GM19351 (cell line): ENCODE data around the gene SMCHD1.
A peak's percentile ranks its signal among the peaks of the same experiment; 100 is the strongest.
"Not testable (repeated sequence)": the region's sequence is repeated elsewhere in the genome, so short reads cannot be mapped to it uniquely, and the experiment has no call there.

ENCODE experiments used
- ATAC-seq: cut with Tn5 transposase; IDR thresholded peaks from one replicate; pipeline ENCODE4 v1.9.1; 2021; ENCODE audit warnings: mild to moderate bottlenecking, moderate library complexity; ENCODE audit not compliant: unreplicated experiment

SMCHD1 gene

GRCh38 chr18:2656981-2657512, 1.5 kb downstream of the SMCHD1 start:
- no peak for ATAC-seq

- no peak for ATAC-seq
Measured at GRCh38 chr18:2657788-2658458, 2.4 kb downstream of the SMCHD1 start.

- ATAC-seq = not testable (repeated sequence)
Measured at GRCh38 chr18:2660849-2661248, 5.3 kb downstream of the SMCHD1 start.

DNA sequence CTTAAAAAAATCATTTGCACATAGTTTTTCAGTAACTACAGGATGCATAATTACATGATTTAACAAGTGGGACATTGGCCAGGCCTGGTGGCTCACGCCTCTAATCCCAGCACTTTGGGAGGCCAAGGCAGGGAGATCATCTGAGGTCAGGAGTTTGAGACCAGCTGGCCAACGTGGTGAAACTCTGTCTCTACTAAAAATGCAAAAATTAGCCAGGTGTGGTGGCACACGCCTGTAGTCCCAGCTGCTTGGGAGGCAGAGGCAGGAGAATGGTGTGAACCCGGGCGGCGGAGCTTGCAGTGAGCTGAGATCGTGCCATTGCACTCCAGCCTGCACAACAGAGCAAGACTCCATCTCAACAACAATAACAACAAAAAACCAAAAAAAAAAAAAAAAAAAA, 6.8 kb downstream of the SMCHD1 start:
- ATAC-seq = not testable (repeated sequence)

DNA sequence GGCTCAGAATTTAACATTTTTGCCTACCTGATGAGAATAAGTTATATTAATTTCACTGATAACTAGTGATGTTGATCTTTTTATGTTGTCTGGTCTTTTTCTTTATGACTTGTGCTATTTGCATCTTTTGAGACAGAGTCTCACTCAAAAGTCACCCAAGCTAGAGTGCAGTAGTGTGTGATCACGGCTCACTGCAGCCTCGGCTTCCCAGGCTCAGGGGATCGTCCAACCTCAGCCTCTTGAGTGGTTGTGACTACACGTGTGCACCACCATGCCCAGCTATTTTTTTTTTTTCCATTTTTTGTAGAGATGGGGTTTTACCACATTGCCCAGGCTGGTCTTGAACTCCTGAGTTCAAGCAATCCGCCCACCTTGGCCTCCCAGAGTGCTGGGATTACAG, 7.5 kb downstream of the SMCHD1 start:
- no peak for ATAC-seq

- no peak for ATAC-seq
Measured at GRCh38 chr18:2672410-2672809, 16.9 kb downstream of the SMCHD1 start.

GRCh38 chr18:2672872-2673271, 17.3 kb downstream of the SMCHD1 start:
- ATAC-seq = no peak

GRCh38 chr18:2678933-2679332, 23.4 kb downstream of the SMCHD1 start:
- ATAC-seq = not testable (repeated sequence)

- ATAC-seq = no peak
Measured at GRCh38 chr18:2680216-2680792, 24.8 kb downstream of the SMCHD1 start.

DNA sequence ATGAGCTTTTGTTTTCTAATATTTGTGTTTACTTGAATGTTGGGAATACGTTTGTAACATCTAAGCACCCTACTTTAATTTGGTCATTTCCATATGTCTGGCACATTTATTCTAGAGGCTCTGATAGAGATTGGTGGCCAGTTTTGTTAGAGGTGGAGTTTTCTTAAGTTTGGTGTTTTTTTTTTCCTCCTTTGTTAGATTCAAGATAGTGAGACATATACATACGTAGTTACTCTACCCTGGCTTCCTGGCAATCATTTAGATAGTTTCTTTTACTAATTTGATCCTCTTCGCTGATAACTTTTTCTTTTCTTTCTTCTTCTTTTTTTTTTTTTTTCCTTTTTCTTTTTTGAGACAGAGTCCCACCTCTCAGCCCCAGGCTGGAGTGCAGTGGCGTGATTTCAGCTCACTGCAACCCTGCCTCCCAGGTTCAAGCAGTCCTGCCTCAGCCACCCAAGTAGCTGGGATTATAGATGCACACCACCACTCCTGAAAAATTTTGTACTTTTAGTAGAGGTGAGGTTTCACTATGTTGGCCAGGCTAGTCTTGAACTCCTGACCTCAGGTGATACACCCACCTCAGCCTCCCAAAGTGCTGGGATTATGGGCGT, 26.6 kb downstream of the SMCHD1 start:
- ATAC-seq = no peak

GRCh38 chr18:2683055-2683454, 27.5 kb downstream of the SMCHD1 start:
- ATAC-seq = no peak

GRCh38 chr18:2686349-2686968, 30.9 kb downstream of the SMCHD1 start:
- ATAC-seq = no peak

GRCh38 chr18:2687390-2688001, 32.0 kb downstream of the SMCHD1 start:
- ATAC-seq = peak; percentile 81

DNA sequence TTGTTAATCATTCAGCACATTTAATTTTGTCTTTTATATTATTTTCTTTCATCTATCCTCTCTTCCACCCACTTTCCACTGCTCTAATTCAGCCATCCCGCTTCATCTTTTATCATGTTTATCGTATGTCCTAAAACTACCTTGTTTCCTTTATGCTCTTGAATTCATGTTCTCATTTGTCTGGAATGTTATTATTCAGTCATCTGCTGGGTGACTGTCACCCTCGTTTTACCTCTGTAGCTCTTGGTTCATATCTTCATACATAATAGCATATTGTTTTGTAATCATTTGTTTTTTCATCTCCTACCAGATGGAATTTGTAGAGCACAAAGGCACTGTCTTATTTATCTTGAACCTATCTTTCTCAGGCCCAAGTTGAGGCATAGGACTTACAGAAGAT, 37.0 kb downstream of the SMCHD1 start:
- no peak for ATAC-seq

GRCh38 chr18:2697184-2697583, 41.7 kb downstream of the SMCHD1 start:
- ATAC-seq = no peak

- ATAC-seq = no peak
Measured at GRCh38 chr18:2699001-2699400, 43.5 kb downstream of the SMCHD1 start.

DNA sequence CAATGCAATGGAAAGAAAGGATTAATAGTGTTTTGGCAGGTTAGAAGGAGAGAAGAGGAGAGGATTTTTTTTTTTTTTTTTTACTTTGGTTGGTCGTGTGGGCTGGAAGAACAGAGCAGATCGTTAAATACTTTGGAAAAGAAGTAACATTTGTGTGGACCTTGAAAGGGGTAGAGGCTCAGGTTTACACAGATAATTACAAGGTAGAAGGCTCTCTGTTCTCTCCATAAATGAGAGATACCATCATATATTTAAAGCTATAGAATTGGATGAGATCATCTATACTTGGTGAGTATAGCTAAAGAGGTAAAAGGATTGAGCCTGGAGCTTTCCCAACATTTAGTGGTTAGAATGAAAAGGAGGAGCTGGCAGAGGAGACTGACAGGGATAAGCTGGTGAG, 49.0 kb downstream of the SMCHD1 start:
- ATAC-seq = no peak

DNA sequence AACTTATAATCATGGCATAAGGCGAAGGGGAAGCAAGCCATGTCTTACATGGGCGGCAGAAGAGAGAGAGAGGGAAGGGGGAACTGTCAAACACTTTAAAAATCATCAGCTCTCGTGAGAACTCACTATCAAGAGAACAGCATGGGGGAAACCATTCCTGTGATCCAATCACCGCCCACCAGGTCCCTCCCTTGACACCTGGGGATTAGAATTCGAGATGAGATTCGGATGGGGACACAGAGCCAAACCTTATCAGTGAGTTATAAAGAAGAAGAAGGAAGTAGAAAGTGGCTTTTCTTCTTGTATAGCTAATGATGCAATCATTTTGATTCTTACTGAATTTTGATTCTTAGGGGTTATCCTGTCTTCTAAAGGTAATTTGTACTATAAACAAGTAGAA, 51.4 kb downstream of the SMCHD1 start:
- no peak for ATAC-seq

- no peak for ATAC-seq
Measured at GRCh38 chr18:2707551-2708168, 52.1 kb downstream of the SMCHD1 start.

GRCh38 chr18:2709316-2709715, 53.8 kb downstream of the SMCHD1 start:
- no peak for ATAC-seq

GRCh38 chr18:2714140-2714539, 58.6 kb downstream of the SMCHD1 start:
- no peak for ATAC-seq
